Vagina (tissue), 2 donors: ENCODE measurements around the gene TUBB3.

Source experiments
- POLR2A ChIP-seq, 2 donors: fragments of 450-650 bp; IDR thresholded peaks; one replicate each; pipeline ENCODE4 v1.6.1; 2017; ENCODE audit warnings: antibody characterized with exemption in 2 of 2, mild to moderate bottlenecking in 2 of 2, moderate library complexity in 2 of 2
- TF ChIP-seq, protein P1 (sequence below), 3 experiments: fragments of 450-650 bp in 2 of 3; fragments of 200-600 bp in 1 of 3; sonication (generic) in 1 of 3; IDR thresholded peaks; one replicate each; pipeline ENCODE4 v1.5.1; 2017 to 2019; ENCODE audit warnings: antibody characterized with exemption in 3 of 3, mild to moderate bottlenecking in 2 of 3, moderate library complexity in 2 of 3

DNA sequence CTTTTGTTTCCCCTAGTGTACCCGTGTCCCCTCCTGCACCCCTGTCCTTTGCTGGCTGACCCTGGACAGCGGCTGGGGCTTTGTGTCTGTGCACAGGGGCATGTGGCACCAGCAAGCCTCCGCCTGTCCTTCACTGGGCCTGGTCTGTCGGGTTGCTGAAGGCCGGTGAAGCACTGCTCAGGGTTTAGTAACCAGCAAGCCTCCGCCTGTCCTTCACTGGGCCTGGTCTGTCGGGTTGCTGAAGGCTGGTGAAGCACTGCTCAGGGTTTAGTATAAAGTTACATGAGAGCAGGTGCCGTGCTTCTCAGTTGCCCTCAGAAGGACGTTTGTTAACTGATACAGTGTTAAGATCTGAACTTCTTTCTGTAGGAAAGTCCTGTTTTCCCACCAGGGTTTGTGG, 59.2 kb downstream of the TUBB3 start:
- TF ChIP-seq, protein P1, sequence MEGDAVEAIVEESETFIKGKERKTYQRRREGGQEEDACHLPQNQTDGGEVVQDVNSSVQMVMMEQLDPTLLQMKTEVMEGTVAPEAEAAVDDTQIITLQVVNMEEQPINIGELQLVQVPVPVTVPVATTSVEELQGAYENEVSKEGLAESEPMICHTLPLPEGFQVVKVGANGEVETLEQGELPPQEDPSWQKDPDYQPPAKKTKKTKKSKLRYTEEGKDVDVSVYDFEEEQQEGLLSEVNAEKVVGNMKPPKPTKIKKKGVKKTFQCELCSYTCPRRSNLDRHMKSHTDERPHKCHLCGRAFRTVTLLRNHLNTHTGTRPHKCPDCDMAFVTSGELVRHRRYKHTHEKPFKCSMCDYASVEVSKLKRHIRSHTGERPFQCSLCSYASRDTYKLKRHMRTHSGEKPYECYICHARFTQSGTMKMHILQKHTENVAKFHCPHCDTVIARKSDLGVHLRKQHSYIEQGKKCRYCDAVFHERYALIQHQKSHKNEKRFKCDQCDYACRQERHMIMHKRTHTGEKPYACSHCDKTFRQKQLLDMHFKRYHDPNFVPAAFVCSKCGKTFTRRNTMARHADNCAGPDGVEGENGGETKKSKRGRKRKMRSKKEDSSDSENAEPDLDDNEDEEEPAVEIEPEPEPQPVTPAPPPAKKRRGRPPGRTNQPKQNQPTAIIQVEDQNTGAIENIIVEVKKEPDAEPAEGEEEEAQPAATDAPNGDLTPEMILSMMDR (IDR thresholded peaks at IDR 0.05) = no peak
- no peak for TF ChIP-seq POLR2A (IDR thresholded peaks at IDR 0.05)
